PC-9 (cell line): ENCODE results near the gene SORCS2. TPM values are rescaled to one million over a fixed set of nuclear protein-coding genes. Genes with fewer than 3 reads are reported as not detected.

Experiments
- BruUV-seq: library from RNA; stranded (reverse); fragments of 400-500 nt; replicated peaks from 2 replicates; lab custom pipeline; 2021; lab: Mats Ljungman, UMichigan
- CTCF ChIA-PET: fragments of 300-600 bp; sonication (Branson Sonifier 250); formaldehyde crosslinking; loops from one replicate; lab custom pipeline; 2022; ENCODE audit warnings: antibody characterized with exemption; lab: Charles Lee
- POLR2A ChIA-PET: fragments of 300-600 bp; sonication (Branson Sonifier 250); formaldehyde crosslinking; loops from one replicate; lab custom pipeline; 2022; ENCODE audit warnings: antibody characterized with exemption; ENCODE audit not compliant: unreplicated experiment; lab: Charles Lee
- DNase-seq, 2 experiments: peaks; one replicate each; pipeline versions ENCODE4 v3.0.0 to v3.0.0-alpha.2; 2015 to 2022; ENCODE audit warnings: mixed read lengths in 1 of 2
- H2AFZ ChIP-seq: fragments of 200-600 bp; sonication (generic); 2 replicates; pipeline ENCODE4 v1.8.1; 2017; ENCODE audit warnings: antibody characterized with exemption
- H3F3A ChIP-seq: fragments of 200-600 bp; sonication (generic); 2 replicates; pipeline ENCODE4 v1.8.1; 2017; ENCODE audit warnings: antibody characterized with exemption, mild to moderate bottlenecking, low read depth; ENCODE audit not compliant: insufficient read depth
- H3K27ac ChIP-seq: fragments of 200-600 bp; sonication (generic); 2 replicates; pipeline ENCODE4 v1.6.1; 2016; ENCODE audit warnings: mixed run types
- H3K27me3 ChIP-seq: fragments of 200-600 bp; sonication (generic); 2 replicates; pipeline ENCODE4 v1.6.1; 2016; ENCODE audit warnings: low read depth, mixed run types; ENCODE audit not compliant: insufficient read depth
- H3K36me3 ChIP-seq: fragments of 200-600 bp; sonication (generic); 2 replicates; pipeline ENCODE4 v1.6.1; 2016; ENCODE audit warnings: low read depth, mixed run types
- H3K4me1 ChIP-seq: fragments of 200-600 bp; sonication (generic); replicated peaks from 2 replicates; pipeline ENCODE4 v1.6.1; 2016; ENCODE audit warnings: mixed run types; ENCODE audit not compliant: insufficient read depth
- H3K4me2 ChIP-seq: fragments of 200-600 bp; sonication (generic); 2 replicates; pipeline ENCODE4 v1.6.1; 2017; ENCODE audit warnings: mixed run types
- H3K4me3 ChIP-seq: fragments of 200-600 bp; sonication (generic); 2 replicates; pipeline ENCODE4 v1.6.1; 2016; ENCODE audit warnings: mixed run types
- H3K79me2 ChIP-seq: fragments of 200-600 bp; sonication (generic); 2 replicates; pipeline ENCODE4 v1.6.1; 2017; ENCODE audit warnings: low read depth, mixed run types
- H3K9me2 ChIP-seq: fragments of 200-600 bp; sonication (generic); 2 replicates; pipeline ENCODE4 v1.8.1; 2017; ENCODE audit warnings: mild to moderate bottlenecking; ENCODE audit not compliant: insufficient read depth
- H3K9me3 ChIP-seq: fragments of 200-600 bp; sonication (generic); 2 replicates; pipeline ENCODE4 v1.8.1; 2016; ENCODE audit warnings: low read depth; ENCODE audit not compliant: insufficient read depth
- H4K20me1 ChIP-seq: fragments of 200-600 bp; sonication (generic); 2 replicates; pipeline ENCODE4 v1.8.1; 2017; ENCODE audit not compliant: insufficient read depth
- EZH2 ChIP-seq: fragments of 200-600 bp; sonication (generic); IDR thresholded peaks from 2 replicates; pipeline ENCODE4 v1.8.0; 2017; ENCODE audit warnings: antibody characterized with exemption, low read depth
- intact Hi-C: fragments of 100-400 bp; cut with micrococcal nuclease; formaldehyde crosslinking; loops from one replicate; pipeline ENCODE4 v1.10.0; 2022; ENCODE audit not compliant: unreplicated experiment
- total RNA-seq: library from RNA; stranded (reverse); gene quantifications from 2 replicates; pipeline ENCODE4 v1.2.3, GENCODE V29; 2021
- TF ChIP-seq, protein P1 (sequence below): fragments of 200-600 bp; sonication (generic); conservative IDR thresholded peaks from 2 replicates; pipeline ENCODE4 v1.6.1; 2017; ENCODE audit warnings: mixed run types, antibody characterized with exemption, mild to moderate bottlenecking, moderate library complexity

SORCS2 gene
- total RNA-seq, 1 experiment from 2014 or later = 25.8 TPM

DNA sequence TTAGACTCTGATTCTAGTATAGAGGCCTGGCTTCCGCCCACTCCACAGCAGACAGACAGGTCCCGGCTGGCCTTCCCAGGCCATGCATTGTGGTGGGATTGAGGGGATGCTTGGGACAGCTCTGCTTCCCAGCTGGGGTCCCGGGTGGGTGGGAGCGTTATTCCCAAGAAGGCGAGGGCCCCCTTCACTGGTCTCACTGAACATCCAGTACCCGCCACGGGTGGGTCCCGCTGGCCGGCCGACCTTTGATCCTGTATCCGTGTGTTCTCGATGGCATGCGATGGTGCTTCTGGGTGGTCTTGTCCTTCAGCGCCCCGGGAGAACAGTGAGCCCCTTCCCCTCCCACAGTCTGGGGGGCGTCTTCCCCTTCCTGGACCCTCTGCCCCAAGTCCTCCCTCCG is 515.9 kb downstream of the SORCS2 start:
- no peaks in the 10 kb centered on the region for H3K9me2 ChIP-seq
- no peaks in the 10 kb centered on the region for H3K27me3 ChIP-seq
- no peak overlapping the region for H3K4me3 ChIP-seq
- no peaks in the 10 kb centered on the region for H3K36me3 ChIP-seq
- H3K9me3 ChIP-seq = no peaks in the 10 kb centered on the region
- H2AFZ ChIP-seq = no peak overlapping the region
- no peak for TF ChIP-seq EZH2
- TF ChIP-seq, protein P1, sequence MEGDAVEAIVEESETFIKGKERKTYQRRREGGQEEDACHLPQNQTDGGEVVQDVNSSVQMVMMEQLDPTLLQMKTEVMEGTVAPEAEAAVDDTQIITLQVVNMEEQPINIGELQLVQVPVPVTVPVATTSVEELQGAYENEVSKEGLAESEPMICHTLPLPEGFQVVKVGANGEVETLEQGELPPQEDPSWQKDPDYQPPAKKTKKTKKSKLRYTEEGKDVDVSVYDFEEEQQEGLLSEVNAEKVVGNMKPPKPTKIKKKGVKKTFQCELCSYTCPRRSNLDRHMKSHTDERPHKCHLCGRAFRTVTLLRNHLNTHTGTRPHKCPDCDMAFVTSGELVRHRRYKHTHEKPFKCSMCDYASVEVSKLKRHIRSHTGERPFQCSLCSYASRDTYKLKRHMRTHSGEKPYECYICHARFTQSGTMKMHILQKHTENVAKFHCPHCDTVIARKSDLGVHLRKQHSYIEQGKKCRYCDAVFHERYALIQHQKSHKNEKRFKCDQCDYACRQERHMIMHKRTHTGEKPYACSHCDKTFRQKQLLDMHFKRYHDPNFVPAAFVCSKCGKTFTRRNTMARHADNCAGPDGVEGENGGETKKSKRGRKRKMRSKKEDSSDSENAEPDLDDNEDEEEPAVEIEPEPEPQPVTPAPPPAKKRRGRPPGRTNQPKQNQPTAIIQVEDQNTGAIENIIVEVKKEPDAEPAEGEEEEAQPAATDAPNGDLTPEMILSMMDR = no peak
- no peak for DNase-seq
- H3K79me2 ChIP-seq = no peaks in the 10 kb centered on the region
- H4K20me1 ChIP-seq = no peaks in the 10 kb centered on the region
- no peak overlapping the region for H3K27ac ChIP-seq
- BruUV-seq = no TSS peak
- H3F3A ChIP-seq = no peaks in the 10 kb centered on the region
- CTCF ChIA-PET = no interaction called here
- H3K4me1 ChIP-seq = no peaks in the 10 kb centered on the region
- intact Hi-C loops = no loop called here
- POLR2A ChIA-PET = no interaction called here
- no peak overlapping the region for H3K4me2 ChIP-seq

DNA sequence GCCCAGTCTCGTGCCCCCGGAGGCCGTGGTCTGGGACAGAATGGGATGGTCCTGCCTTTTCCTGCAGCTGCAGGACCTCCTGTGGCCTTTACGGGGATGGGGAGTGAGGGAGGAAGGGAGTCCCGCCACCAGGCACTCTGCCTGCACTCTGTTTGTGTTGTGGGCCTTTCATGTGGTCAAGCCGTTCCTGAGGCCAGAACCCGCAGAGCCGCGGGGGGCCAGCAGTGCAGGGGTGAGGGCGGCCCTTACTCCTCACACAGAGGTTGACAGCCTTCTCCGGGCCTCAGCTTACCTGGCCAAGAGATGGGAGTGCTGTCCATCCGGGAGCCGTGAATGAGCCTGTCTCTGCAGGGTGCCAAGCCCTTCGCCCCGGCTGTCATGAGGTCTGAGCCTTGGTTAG is 516.6 kb downstream of the SORCS2 start:
- Histone ChIP-seq H3K27ac (no peak overlapping the region), H3K4me2 (no peak overlapping the region), H3K9me3 (no peaks in the 10 kb centered on the region), H3K79me2 (no peaks in the 10 kb centered on the region), H3K36me3 (no peaks in the 10 kb centered on the region), H2AFZ (no peak overlapping the region), H3K27me3 (no peaks in the 10 kb centered on the region), H3K4me1 (no peaks in the 10 kb centered on the region), H3K9me2 (no peaks in the 10 kb centered on the region), H3F3A (no peaks in the 10 kb centered on the region), H4K20me1 (no peaks in the 10 kb centered on the region), H3K4me3 (no peak overlapping the region)
- no peak for TF ChIP-seq EZH2
- TF ChIP-seq, protein P1 = no peak
- POLR2A ChIA-PET = no interaction called here
- no peak for DNase-seq
- no TSS peak for BruUV-seq
- CTCF ChIA-PET = no interaction called here
- intact Hi-C loops = no loop called here

DNA sequence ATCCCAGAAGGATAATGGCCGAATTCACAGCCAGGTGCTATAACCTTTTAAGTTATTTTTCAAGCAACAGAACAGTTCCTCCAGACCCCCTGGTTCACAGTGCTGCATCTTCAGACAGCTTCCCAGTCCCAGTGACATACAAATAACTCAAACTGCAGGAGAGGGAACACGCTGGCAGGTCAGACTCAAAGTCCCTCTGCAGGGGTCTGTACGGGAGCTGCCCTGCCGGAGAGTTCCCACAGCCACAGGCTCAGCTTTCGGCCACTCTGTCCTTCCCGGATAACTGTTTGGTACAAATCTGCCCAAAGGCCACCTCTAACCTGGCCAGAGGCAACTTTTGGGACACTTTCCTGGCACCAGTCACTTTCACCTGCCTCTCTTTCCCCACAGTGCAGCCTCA is 517.1 kb downstream of the SORCS2 start:
- Histone ChIP-seq H3K4me1 (no peaks in the 10 kb centered on the region), H4K20me1 (no peaks in the 10 kb centered on the region), H3K27ac (no peak overlapping the region), H3K4me3 (no peak overlapping the region), H3K4me2 (no peak overlapping the region), H3K9me3 (no peaks in the 10 kb centered on the region), H3K79me2 (no peaks in the 10 kb centered on the region), H3K36me3 (no peaks in the 10 kb centered on the region), H3K9me2 (no peaks in the 10 kb centered on the region), H3K27me3 (no peaks in the 10 kb centered on the region), H3F3A (no peaks in the 10 kb centered on the region), H2AFZ (no peak overlapping the region)
- ChIA-PET POLR2A (no interaction called here), CTCF (no interaction called here)
- DNase-seq = no peak
- BruUV-seq = no TSS peak
- intact Hi-C loops = no loop called here
- TF ChIP-seq EZH2 = no peak
- TF ChIP-seq, protein P1 = no peak
